Gastrocnemius medialis (tissue), 4 donors: ENCODE measurements around the gene NOXO1.

Experiments
- POLR2A ChIP-seq, 2 donors: fragments of 450-650 bp; IDR thresholded peaks; one replicate each; pipeline ENCODE4 v1.6.1; 2017; ENCODE audit warnings: antibody characterized with exemption in 2 of 2, mild to moderate bottlenecking in 2 of 2, moderate library complexity in 2 of 2
- TF ChIP-seq, protein P1 (sequence below), 5 experiments: fragments of 450-650 bp in 3 of 5; fragments of 200-600 bp in 2 of 5; sonication (generic) in 2 of 5; IDR thresholded peaks in 4 of 5; conservative IDR thresholded peaks in 1 of 5; 1 replicate in 4 of 5; 2 replicates in 1 of 5; pipeline ENCODE4 v1.5.1; 2016 to 2019; ENCODE audit warnings: antibody characterized with exemption in 5 of 5, mild to moderate bottlenecking in 3 of 5, moderate library complexity in 3 of 5

GRCh38 chr16:1972490-1972877 is 8.8 kb downstream of the NOXO1 start:
- no peak for TF ChIP-seq POLR2A (IDR thresholded peaks at IDR 0.05)
- TF ChIP-seq, protein P1, sequence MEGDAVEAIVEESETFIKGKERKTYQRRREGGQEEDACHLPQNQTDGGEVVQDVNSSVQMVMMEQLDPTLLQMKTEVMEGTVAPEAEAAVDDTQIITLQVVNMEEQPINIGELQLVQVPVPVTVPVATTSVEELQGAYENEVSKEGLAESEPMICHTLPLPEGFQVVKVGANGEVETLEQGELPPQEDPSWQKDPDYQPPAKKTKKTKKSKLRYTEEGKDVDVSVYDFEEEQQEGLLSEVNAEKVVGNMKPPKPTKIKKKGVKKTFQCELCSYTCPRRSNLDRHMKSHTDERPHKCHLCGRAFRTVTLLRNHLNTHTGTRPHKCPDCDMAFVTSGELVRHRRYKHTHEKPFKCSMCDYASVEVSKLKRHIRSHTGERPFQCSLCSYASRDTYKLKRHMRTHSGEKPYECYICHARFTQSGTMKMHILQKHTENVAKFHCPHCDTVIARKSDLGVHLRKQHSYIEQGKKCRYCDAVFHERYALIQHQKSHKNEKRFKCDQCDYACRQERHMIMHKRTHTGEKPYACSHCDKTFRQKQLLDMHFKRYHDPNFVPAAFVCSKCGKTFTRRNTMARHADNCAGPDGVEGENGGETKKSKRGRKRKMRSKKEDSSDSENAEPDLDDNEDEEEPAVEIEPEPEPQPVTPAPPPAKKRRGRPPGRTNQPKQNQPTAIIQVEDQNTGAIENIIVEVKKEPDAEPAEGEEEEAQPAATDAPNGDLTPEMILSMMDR (IDR thresholded peaks at IDR 0.05 in 4 of 5, conservative IDR thresholded peaks at IDR 0.05 in 1 of 5): no peak
